ENCODE results near the gene NIT1.
"Not testable (repeated sequence)": the region's sequence is repeated elsewhere in the genome, so short reads cannot be mapped to it uniquely, and the experiment has no call there.

Gene NIT1

DNA sequence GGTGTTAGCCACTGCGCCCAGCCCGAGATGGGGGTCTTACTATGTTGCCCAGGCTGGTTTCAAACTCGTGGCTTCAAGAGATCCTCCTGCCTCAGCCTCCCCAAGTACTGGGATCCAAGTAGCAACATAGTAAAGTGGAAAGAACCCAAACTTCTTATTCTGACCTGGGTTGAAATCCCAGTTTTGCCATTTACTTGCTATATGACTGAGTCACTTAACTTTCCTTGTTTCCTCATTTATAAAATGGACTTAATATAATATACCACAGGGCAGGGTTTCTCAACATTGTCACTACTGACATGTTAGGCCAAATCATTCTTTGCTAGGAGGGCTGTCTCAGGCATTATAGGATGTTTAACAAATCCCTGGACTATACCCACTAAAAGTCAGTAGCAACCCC, 6.8 kb upstream of the NIT1 start:
- no peak for DNase-seq (ENCODE audit: low read depth, low spot score)
- H3K27ac ChIP-seq, result peak overlapping the region; percentile 97

DNA sequence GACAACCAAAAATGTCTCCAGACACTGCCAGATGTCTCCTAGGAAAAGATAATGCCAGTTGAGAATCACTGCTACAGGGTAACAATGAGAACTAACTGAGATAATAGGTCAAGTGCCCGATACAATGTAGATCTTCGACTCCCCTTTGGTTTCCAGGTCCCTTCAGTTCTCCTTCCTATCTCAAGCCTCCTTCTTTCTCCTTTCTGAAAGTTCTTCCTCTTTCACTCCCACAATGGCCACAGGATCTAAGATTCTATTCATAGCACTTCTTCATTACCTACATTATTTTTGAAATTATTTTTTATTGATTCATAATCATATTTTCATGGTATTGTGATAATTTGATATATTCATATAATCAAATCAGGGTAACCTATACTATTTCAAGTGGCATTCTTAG, 6.4 kb upstream of the NIT1 start:
- no peak for DNase-seq (ENCODE audit: low read depth, low spot score)
- H3K27ac ChIP-seq, result peak overlapping the region; percentile 97

GRCh38 chr1:161113915-161114314, 4.0 kb upstream of the NIT1 start:
- no peak for DNase-seq (ENCODE audit: low read depth, low spot score)
- peak overlapping the region; percentile 97 for H3K27ac ChIP-seq

DNA sequence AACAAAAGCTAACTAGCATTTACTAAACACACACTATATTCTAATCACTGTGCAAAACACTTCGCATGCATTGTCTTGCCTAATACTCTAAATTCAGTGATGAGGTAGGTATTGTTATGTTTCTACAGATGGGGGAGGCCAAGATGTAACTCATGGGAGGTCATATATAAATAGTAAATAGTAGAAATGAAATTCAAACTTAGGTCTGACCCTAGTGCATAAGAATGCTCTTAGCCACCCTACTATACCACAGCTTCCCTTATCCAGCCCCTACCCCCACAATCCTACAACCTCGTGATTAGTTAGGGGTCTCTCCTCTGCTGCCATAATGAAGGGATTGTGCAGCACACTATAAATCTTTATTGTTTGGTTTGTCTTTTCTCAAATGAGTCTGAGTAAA, 3.3 kb upstream of the NIT1 start:
- no peak for DNase-seq (ENCODE audit: low read depth, low spot score)
- peak overlapping the region; percentile 97 for H3K27ac ChIP-seq

DNA sequence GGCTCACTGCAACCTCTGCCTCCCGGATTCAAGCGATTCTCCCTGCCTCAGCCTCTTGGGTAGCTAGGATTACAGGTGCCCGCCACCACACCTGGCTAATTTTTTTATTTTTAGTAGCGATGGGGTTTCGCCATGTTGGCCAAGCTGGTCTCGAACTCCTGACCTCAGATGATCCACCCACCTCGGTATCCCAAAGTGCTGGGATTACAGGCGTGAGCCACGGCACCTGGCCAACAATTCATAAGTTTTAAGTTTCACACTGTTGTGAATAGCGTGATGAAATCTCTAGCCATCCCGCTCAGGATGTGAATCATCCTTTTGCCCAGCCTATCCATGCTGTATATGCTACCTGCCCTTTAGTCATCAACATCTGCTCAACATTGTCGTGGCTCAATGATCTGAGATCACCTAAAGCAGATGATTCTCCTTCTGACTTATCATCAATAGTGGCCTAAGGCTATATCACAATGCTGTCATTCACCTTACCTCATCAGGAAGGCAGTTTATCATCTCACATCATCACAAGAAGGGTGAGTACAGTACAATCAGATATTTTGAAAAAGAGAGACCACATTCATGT, 2.7 kb upstream of the NIT1 start:
- H3K27ac ChIP-seq, result peak overlapping the region; percentile 97
- DNase-seq (ENCODE audit: low read depth, low spot score), result peak; percentile 99

DNA sequence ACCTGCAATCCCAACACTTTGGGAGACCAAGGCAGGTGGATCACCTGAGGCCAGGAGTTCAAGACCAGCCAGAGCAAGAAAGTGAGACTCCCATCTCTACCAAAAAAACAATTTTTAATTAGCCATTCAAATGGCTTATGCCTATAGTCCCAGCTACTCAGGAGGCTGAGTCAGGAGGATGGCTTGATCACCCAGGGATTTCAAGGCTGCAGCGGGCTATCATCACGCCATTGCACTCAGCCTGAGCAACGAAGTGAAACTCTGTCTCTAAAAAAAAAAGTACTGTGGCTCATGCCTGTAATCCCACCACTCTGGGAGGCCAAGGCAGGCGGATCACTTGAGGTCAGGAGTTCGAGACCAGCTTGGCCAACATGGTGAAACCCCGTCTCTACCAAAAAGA, 1.9 kb upstream of the NIT1 start:
- DNase-seq (ENCODE audit: low read depth, low spot score), result not testable (repeated sequence)
- H3K27ac ChIP-seq, result peak overlapping the region; percentile 97

GRCh38 chr1:161119092-161119903, 1.4 kb downstream of the NIT1 start:
- peak overlapping the region; percentile 97 for H3K27ac ChIP-seq
- peak; percentile 84 for DNase-seq (ENCODE audit: low read depth, low spot score)

GRCh38 chr1:161121042-161121650, 3.2 kb downstream of the NIT1 start:
- peak overlapping the region; percentile 97 for H3K27ac ChIP-seq
- DNase-seq (ENCODE audit: low read depth, low spot score), result no peak

DNA sequence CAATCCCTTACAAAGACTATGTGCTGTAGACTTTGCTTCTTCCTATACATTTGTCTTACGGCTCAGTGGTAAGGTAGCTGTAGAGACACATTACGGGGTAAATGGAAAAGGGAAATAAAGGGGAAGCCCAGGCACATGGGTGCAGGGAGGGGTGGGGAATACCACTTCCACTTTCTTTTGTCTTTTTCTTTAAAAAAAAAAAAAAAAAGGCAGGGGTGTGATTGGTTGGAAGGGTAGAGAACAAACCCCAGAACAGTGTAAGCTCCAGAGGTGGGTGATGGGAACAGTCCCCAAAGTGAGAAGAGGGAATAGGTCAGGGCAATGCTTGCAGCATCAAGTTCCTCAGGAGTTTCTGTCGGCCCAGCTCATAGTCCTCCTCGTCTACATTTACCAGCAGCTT, 3.9 kb downstream of the NIT1 start:
- no peak for DNase-seq (ENCODE audit: low read depth, low spot score)

GRCh38 chr1:161122967-161123366, 5.1 kb downstream of the NIT1 start:
- peak overlapping the region; percentile 3 for H3K27ac ChIP-seq
- no peak for DNase-seq (ENCODE audit: low read depth, low spot score)

More for the DNA sequence above, 3.9 kb downstream of the NIT1 start:
- H3K27ac ChIP-seq, result peak overlapping the region; percentile 3

DNA sequence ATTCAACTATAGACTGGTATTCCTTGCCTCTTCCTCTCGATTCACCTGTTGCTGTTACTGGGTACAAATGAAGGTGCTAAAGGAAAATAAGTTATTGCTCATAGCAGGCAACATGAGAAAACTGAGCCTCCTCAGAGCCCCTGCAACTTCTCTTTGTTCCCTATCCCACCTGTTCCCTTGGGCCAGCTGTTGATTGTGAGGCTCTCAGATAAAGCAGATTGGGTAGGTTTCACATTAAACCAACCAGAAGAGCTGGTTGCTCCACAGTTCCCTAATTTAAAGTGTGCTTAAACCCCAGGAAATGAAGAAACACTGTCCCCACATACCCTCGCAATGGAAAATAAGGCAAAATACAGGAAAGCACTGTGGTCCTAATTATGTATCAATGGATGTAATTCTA, 9.7 kb downstream of the NIT1 start:
- no peak overlapping the region for H3K27ac ChIP-seq
- no peak for DNase-seq (ENCODE audit: low read depth, low spot score)

DNA sequence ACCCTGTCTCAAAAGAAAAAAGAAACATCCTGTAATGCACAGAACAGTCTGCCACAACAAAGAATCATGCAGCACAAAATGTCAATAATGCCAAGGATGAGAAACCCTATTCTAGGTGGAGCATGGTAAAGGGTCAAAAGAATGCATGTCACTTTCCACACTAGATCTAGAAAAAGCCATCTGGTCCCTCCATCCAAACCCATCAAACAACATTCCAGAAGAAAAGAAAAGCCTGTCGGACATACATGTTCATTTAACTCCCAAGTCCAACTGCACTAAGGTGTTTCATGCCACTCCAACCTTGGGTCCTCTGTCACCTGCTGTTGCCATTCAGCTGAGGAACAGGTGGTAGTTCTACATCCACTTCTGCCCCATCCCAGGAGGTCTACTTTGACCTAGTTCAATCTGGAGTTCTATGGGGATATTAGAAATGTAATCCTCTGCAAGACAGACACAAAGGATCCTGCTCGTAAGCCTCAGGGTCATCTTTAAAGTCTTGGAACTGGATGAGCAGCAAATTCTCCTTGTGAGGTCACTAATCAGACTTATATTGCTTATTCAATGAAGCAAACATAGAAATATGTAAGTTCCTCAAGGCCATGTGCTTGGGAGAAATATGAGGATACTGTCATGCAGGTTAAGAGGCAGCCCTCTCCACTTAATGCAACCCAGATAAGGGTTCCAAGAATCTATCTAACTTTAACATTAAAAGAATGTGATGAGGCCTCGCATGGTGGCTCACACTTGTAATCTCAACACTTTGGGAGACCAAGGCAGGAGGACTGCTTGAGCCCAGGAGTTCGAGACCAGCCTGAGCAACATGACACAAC, 10.9 kb downstream of the NIT1 start:
- no peak for DNase-seq (ENCODE audit: low read depth, low spot score)
- no peak overlapping the region for H3K27ac ChIP-seq

DNA sequence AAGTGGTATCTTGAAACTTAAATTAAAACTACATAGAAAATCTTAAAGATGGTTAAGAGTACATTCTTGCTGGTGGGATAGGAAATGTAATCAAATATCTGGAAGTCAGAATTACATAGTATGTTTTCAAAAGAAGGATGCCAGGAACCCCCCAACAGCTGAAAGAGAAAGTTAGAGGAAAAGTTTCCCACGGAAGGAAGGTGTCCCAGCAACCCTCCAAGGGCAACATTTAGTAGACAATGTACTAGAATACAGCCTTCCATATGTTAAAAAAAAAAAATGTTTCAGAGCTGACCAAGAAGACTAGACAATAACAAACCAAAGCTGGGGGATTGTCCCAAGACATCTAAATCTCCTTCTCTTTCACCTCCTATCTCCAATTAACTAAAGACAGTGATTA, 12.4 kb downstream of the NIT1 start:
- no peak overlapping the region for H3K27ac ChIP-seq

GRCh38 chr1:161131523-161132409, 13.9 kb downstream of the NIT1 start:
- no peak for DNase-seq (ENCODE audit: low read depth, low spot score)
- peak overlapping the region; percentile 96 for H3K27ac ChIP-seq

More for the DNA sequence above, 12.4 kb downstream of the NIT1 start:
- no peak for DNase-seq (ENCODE audit: low read depth, low spot score)

DNA sequence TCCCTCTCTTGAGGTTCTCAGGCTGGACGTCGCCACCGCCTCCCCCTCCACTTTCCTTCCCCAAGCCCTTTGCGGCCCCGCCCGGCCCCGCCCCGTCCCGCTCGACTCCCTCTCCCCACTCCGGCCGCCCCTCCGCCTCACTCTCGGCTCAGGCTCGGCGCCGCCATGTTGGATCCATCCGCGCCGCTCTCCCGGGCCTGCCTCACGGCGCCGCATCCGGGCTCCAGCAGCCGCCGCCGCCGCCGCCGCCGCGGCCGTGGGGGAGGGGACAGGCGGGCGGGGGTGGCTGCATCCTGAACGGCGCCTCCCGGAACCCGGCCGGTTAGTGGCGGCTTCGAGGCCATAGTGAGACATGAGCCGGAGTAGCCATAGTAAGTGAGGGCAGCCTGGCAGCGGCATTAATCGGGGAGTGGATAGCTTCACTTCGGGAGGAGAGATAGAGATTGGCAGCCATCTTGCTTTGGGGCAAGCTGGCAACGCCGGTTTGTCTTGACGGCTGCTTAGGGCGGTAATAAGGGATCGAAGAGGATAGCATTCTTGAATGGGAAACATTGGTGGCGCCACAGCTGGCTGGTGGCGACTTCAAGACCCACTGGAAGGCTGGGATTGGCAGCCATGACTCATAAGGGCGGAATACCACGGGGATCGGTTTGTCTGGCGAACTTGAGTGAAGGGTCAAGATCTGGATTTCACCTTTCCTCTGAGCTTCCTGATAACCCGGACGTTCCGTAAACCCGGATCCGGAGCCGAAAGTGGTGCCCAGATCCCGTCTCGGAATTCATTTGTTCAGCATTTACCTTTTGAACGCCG, 14.7 kb downstream of the NIT1 start, which contains the start of gene DEDD:
TSS of gene DEDD (minus strand) at position 258 of the 810 bp plus-strand sequence. CDS start 8,205 bp downstream, outside the sequence.
- DNase-seq (ENCODE audit: low read depth, low spot score), result peak; percentile 70
- peak within 1 kb of the TSS; percentile 96 for H3K27ac ChIP-seq

GRCh38 chr1:161133220-161133740, 15.4 kb downstream of the NIT1 start:
- no peak for DNase-seq (ENCODE audit: low read depth, low spot score)
- H3K27ac ChIP-seq, result peak overlapping the region; percentile 96

GRCh38 chr1:161137881-161138280, 20.0 kb downstream of the NIT1 start:
- no peak for DNase-seq (ENCODE audit: low read depth, low spot score)
- H3K27ac ChIP-seq, result no peak overlapping the region

GRCh38 chr1:161138431-161138830, 20.5 kb downstream of the NIT1 start:
- H3K27ac ChIP-seq, result no peak overlapping the region
- no peak for DNase-seq (ENCODE audit: low read depth, low spot score)

Data from epithelial cell of prostate (primary cell).